Activated T-helper 1 cell treated with Interleukin-2 at 50 U/mL for 16 hours (primary cell): ENCODE results near the gene MAMDC2.

Source experiments
- DNase-seq: peaks from one replicate; pipeline ENCODE4 v3.0.0-alpha.2; 2020; ENCODE audit warnings: low read depth

The MAMDC2 gene

DNA sequence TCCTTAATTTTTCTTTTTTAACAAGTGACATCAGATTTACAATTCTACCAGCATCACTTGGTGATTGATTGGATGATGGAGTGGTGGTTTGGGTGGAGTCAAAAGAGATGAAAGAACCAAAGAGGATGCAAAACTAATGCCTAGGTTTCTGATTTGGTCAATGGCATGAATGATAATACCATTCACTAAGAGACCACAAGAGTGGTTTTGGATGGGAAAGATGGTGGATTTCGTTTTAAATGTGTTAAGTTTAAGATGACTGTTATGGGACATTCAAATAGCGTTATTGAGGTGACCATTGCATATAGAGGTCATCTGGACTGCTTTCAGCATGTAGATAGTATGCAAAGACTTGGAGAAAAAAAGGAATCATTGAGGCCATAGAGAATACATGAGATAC is 218.7 kb downstream of the MAMDC2 start:
- DNase-seq, result no peak

DNA sequence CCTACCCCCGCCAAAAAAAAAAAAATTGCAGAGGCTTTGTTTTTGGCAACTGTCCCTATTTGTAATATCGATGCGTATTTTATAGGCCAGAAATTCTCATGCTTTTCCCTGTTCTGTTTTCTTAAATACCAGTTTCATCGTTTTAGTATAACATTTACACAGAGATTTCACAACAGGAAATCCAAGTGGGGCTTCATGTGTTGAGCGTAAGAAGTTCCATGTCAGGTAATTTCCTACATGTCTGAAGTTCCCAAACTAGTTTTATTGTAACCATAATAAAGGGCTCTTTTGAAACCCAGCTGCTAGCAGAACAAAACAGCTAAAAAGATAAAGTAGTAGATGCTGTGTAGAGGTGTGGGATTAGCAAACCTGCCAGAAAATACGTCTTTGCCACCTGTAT is 219.3 kb downstream of the MAMDC2 start:
- DNase-seq, result no peak

DNA sequence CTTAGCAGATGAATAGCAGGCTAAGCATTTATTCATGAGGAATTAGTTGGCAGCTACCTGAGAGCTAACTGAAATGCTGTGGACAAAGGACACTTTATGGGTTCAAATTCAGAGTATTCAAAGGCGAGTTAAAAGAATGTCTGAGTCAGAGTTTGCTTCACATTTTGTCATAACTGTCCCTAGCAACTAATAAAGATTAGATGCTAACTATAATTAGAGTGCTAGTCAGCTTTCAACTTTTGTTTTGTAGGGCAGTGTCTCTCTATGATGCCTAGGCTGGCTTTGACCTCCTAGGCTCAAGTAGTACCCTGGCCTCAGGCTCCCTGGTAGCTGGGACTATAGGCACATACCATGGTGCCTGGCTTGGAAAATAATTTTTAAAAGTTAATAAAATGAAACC is 219.8 kb downstream of the MAMDC2 start:
- DNase-seq, result no peak
